Glomerular visceral epithelial cell (primary cell): ENCODE data around the gene PTPMT1.

Experiments used
- DNase-seq: peaks from one replicate; pipeline ENCODE4 v3.0.0-alpha.2; 2016; ENCODE audit errors: extremely low spot score

The PTPMT1 gene

GRCh38 chr11:47578524-47579494, 13.4 kb downstream of the PTPMT1 start, which contains the start of the genes KBTBD4 and NDUFS3:
Gene KBTBD4, minus strand, starts transcription at chr11:47578970. Its CDS starts 19 bp downstream, at chr11:47578951.
Gene NDUFS3, plus strand, starts transcription at chr11:47579074. Its CDS starts 18 bp downstream, at chr11:47579092.
- DNase-seq = peak; percentile 84

GRCh38 chr11:47583844-47584243, 18.4 kb downstream of the PTPMT1 start:
- DNase-seq = no peak

DNA sequence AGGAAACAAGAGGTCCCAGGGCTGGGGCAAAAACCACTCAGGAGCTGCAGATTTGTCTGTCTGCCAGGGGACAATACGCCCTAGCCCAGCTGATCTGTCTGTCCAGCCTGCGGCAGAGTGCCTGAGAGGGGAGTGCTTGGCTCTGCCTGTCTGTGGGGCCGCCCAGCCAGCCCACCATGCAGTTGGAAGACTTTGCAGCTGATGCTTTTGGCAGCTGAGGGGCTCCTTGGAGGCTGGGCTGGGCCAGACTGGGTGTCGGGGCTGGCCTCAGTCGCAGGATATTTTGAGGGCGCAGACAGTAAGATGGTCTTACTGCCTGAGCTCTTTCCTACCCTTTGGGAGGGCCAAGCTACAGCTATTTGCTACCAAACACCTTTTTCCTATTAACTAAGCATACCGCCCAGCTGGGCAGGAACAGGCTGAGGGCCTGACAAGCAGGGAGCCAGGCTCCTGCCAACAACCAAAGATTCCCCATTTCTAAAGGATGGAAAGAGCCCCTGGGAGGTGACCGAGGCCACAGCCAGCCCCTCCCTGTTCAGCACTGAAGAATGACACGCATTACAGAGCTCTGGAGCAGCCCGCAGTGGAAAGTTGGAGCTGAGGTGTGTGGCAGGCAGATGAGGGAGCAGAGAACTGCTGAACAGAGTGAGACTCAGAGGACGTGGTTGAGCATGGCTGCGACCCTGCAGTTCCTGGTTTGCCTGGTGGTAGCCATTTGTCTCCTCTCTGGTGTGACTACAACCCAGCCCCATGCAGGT, 20.9 kb downstream of the PTPMT1 start, which contains the start of gene FAM180B:
TSS of gene FAM180B (plus strand) at position 581 of the 758 bp plus-strand sequence. CDS start at position 672, 91 bp downstream.
- DNase-seq = no peak

GRCh38 chr11:47587039-47587716, 21.8 kb downstream of the PTPMT1 start:
- no peak for DNase-seq

GRCh38 chr11:47587723-47588326, 22.4 kb downstream of the PTPMT1 start:
- DNase-seq = no peak

GRCh38 chr11:47589118-47589517, 23.7 kb downstream of the PTPMT1 start:
- DNase-seq = no peak

DNA sequence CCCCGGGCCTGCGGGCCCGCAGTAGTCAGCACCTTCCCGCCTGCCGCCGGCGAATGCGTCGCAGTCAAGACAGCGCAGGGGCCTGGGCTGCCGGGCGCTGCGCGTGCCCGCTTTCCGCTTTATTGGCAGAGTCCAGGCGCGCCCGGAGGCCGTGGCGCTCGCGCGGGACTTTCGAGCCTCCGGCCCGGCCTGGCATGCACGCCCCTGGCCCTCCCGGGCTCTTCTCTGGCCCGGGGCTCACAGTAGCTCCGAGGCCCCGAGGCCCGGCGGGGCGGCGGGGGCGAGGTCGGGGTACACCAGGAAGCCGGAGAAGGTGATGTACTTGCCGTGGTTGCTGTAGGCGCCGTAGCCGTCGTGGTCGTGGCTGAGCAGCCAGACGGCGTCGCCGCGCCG, 24.2 kb downstream of the PTPMT1 start:
- no peak for DNase-seq

- no peak for DNase-seq
Observed at GRCh38 chr11:47589977-47590861, 24.8 kb downstream of the PTPMT1 start.

GRCh38 chr11:47591764-47592163, 26.4 kb downstream of the PTPMT1 start:
- no peak for DNase-seq

GRCh38 chr11:47592251-47592650, 26.9 kb downstream of the PTPMT1 start:
- DNase-seq = no peak

GRCh38 chr11:47592970-47593369, 27.6 kb downstream of the PTPMT1 start:
- no peak for DNase-seq

DNA sequence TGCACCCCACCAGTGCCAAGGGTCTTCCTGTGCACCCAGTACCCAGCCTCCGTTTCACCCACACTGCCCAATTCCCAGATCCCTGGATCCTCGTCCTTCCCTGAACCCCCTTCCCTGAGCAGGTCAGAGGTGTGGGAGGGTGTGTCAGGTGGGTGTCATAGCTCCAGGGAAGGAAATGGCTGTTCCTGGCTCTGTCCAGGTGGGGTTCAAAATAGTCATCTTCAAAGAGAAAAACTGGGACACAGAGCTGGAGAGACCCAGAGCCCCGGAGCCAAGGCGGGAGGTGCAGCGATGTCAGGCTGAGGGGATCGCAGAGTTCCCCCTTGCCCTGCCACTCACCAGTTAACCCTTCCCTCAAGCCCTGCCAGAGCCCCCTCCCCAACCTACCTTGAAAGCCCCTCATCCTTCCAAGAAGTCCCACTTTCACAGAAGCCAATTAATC, 28.1 kb downstream of the PTPMT1 start:
- no peak for DNase-seq

- DNase-seq = no peak
Observed at GRCh38 chr11:47593934-47594855, 28.8 kb downstream of the PTPMT1 start, which contains the start of gene C1QTNF4. Gene C1QTNF4, minus strand, starts transcription at chr11:47594411. Its CDS starts 3,601 bp downstream, at chr11:47590810.

DNA sequence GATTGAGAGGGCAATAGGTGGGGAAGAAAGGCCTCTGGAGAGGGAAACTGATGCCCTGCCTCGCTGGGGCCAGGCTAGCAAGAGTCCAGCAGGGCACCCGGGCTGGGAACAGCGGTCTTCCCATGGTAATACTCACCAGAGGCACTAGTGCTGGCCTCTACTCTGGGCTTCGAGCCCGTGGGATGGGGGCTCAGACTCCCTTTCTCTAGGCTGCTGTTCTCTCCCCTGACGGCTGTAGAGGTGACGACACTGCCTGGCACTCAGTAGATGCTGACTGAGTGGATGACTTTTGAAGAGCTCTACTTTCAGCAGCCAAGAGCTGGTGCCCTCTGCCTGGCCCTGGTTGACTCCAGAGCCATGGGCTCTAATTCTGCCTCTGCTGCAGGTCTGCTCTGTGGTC, 29.6 kb downstream of the PTPMT1 start:
- no peak for DNase-seq

DNA sequence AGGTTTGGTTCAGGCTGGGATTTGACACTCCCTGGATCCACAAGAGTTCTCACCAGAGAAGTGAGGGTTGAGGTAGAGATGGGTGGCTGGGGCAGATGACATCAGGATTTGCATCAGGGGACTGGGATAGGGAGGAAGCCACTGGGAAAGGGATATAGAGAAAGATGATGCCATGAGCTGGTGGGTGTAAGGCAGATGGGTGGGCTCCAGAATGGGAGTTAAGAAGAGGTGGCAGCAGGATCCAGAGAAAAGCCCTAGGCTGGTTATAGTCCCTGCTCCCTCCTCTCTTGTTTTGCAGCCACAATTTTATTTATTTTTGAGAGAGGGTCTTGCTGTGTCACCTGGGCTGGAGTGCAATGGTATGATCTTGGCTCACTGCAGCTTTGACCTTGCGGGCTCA, 30.6 kb downstream of the PTPMT1 start:
- DNase-seq = no peak

DNA sequence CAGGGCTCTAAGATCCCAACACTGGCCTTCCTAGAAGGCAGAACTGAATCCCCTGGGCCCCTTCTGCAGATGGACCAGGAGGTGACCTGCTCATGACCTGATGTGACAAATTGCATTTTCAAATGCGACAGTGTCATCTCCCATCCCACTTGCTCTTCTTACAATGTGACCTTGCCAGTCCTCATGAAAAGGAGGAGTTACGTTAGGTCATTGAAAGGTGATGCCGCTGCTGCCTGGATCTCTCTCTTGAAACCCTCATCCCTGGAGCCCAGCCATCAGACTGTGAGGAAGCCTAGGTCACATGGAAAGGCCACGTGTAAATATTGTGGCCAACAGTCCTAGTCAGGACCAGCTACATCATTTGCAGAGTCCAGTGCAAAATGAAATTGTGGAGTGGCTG, 34.5 kb downstream of the PTPMT1 start:
- no peak for DNase-seq

- no peak for DNase-seq
Observed at GRCh38 chr11:47603295-47603694, 37.9 kb downstream of the PTPMT1 start.

DNA sequence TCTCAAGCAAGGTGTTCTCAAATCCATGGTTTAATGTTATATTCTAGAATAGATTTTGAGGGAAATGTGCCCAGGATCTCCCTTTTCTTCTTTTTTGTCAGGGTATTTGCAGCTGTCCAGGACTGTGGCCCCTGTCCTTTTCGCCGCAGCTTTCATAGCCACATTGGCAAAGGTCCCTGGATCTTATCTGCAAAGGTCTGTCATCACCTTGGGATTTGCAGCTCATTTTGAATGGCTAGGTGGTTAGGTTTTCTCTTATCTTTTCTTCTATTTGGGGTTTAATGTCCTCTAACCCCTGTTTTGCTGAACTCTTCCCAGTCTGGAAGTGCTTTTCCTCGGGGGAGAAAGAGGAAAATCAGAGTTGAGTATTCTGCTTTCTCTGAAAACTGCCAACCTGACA, 40.5 kb downstream of the PTPMT1 start:
- no peak for DNase-seq

- DNase-seq = no peak
Observed at GRCh38 chr11:47606731-47607130, 41.3 kb downstream of the PTPMT1 start.
